Natural killer cell treated with Interleukin-12 subunit alpha and Interleukin-12 subunit beta and Interleukin-15 and Interleukin-18, amount 100 ng/mL, for 72 hours (primary cell): ENCODE measurements around the gene SRM. TPM values are rescaled to one million over a fixed set of nuclear protein-coding genes. Genes with fewer than 3 reads are reported as not detected.
A peak's percentile ranks its signal among the peaks of the same experiment; 100 is the strongest.
"Not testable (repeated sequence)": the region's sequence is repeated elsewhere in the genome, so short reads cannot be mapped to it uniquely, and the experiment has no call there.

Source experiments
- ATAC-seq, 2 donors: fragments of 150-1000 bp; cut with Tn5 transposase in 1 of 2; sonication (Bioruptor Pico), chemical (Tn5 transposase) in 1 of 2; 2 replicates each; pipeline ENCODE4 v1.10.0; 2021
- DNase-seq: peaks from one replicate; pipeline ENCODE4 v3.0.0; 2022; ENCODE audit warnings: low spot score
- H3K27ac Mint-ChIP-seq, 2 donors: 1 replicate in 1 of 2; 2 replicates in 1 of 2; pipeline ENCODE4 v1.8.0; 2022; ENCODE audit warnings: mixed read lengths in 2 of 2, mild to moderate bottlenecking in 1 of 2, moderate library complexity in 1 of 2
- H3K27me3 Mint-ChIP-seq, 2 donors: 1 replicate in 1 of 2; 2 replicates in 1 of 2; pipeline ENCODE4 v1.8.0; 2022; ENCODE audit warnings: mixed read lengths in 2 of 2
- H3K36me3 Mint-ChIP-seq: one replicate; pipeline ENCODE4 v1.8.0; 2022; ENCODE audit warnings: mixed read lengths
- H3K4me1 Mint-ChIP-seq, 2 donors: 1 replicate in 1 of 2; 2 replicates in 1 of 2; pipeline ENCODE4 v1.8.0; 2022; ENCODE audit warnings: low read depth in 2 of 2, mixed read lengths in 2 of 2, mild to moderate bottlenecking in 1 of 2
- H3K4me3 Mint-ChIP-seq: one replicate; pipeline ENCODE4 v1.8.0; 2022; ENCODE audit warnings: mixed read lengths
- H3K9me3 Mint-ChIP-seq: 2 replicates; pipeline ENCODE4 v1.8.0; 2022; ENCODE audit warnings: mixed read lengths
- total RNA-seq, 2 donors: library from RNA; stranded (reverse); gene quantifications; one replicate each; pipeline ENCODE4 v1.2.3, GENCODE V29; 2022

SRM gene
- total RNA-seq, 2 donors from 2014 or later = 98.2 to 209 TPM

GRCh38 chr1:11072216-11072917 is 12.5 kb upstream of the SRM start:
- ATAC-seq (peak in 1 of 2 donors; percentile 41), DNase-seq (no peak)
- Mint-ChIP-seq H3K4me3 (no peak overlapping the region), H3K4me1 (no peaks in the 10 kb centered on the region), H3K27me3 (no peaks in the 10 kb centered on the region), H3K27ac (no peak overlapping the region), H3K9me3 (no peaks in the 10 kb centered on the region), H3K36me3 (peaks cover 29% of the 10 kb centered on the region)

- Mint-ChIP-seq H3K36me3 (peaks cover 29% of the 10 kb centered on the region), H3K27me3 (no peaks in the 10 kb centered on the region), H3K4me1 (no peaks in the 10 kb centered on the region), H3K9me3 (no peaks in the 10 kb centered on the region), H3K27ac (no peak overlapping the region), H3K4me3 (no peak overlapping the region)
- DNase-seq (no peak), ATAC-seq (no peak)
Observed at GRCh38 chr1:11071463-11072215, 11.8 kb upstream of the SRM start.

- no peak for DNase-seq
- no peaks in the 10 kb centered on the region for H3K4me1 Mint-ChIP-seq
- H3K9me3 Mint-ChIP-seq = no peaks in the 10 kb centered on the region
- ATAC-seq = no peak
- H3K36me3 Mint-ChIP-seq = peaks cover 29% of the 10 kb centered on the region
- no peak overlapping the region for H3K4me3 Mint-ChIP-seq
- no peaks in the 10 kb centered on the region for H3K27me3 Mint-ChIP-seq
- H3K27ac Mint-ChIP-seq = no peak overlapping the region
Observed at GRCh38 chr1:11070876-11071275, 11.1 kb upstream of the SRM start.

- Mint-ChIP-seq H3K9me3 (no peaks in the 10 kb centered on the region), H3K36me3 (peaks cover 37% of the 10 kb centered on the region), H3K4me3 (no peak overlapping the region), H3K27me3 (no peaks in the 10 kb centered on the region), H3K27ac (no peak overlapping the region), H3K4me1 (no peaks in the 10 kb centered on the region)
- no peak for DNase-seq
- ATAC-seq = no peak
Observed at GRCh38 chr1:11068600-11069473, 9.0 kb upstream of the SRM start.

GRCh38 chr1:11067716-11068599 is 8.1 kb upstream of the SRM start:
- Mint-ChIP-seq H3K27ac (no peak overlapping the region), H3K9me3 (no peaks in the 10 kb centered on the region), H3K27me3 (no peaks in the 10 kb centered on the region), H3K4me3 (no peak overlapping the region), H3K36me3 (peaks cover 37% of the 10 kb centered on the region), H3K4me1 (peaks cover 6 to 7% of the 10 kb centered on the region in 2 donors)
- ATAC-seq (no peak), DNase-seq (no peak)

GRCh38 chr1:11065796-11066195 is 6.0 kb upstream of the SRM start:
- no peaks in the 10 kb centered on the region for H3K9me3 Mint-ChIP-seq
- DNase-seq (no peak), ATAC-seq (no peak)
- peaks cover 26% of the 10 kb centered on the region for H3K36me3 Mint-ChIP-seq
- H3K27me3 Mint-ChIP-seq = no peaks in the 10 kb centered on the region
- peaks cover 22 to 26% of the 10 kb centered on the region in 2 donors for H3K4me1 Mint-ChIP-seq
- H3K4me3 Mint-ChIP-seq = no peak overlapping the region
- no peak overlapping the region for H3K27ac Mint-ChIP-seq

GRCh38 chr1:11064942-11065341 is 5.1 kb upstream of the SRM start:
- H3K9me3 Mint-ChIP-seq = no peaks in the 10 kb centered on the region
- ATAC-seq (no peak), DNase-seq (no peak)
- no peaks in the 10 kb centered on the region for H3K27me3 Mint-ChIP-seq
- no peak overlapping the region for H3K27ac Mint-ChIP-seq
- peaks cover 29 to 33% of the 10 kb centered on the region in 2 donors for H3K4me1 Mint-ChIP-seq
- H3K36me3 Mint-ChIP-seq = peaks cover 19% of the 10 kb centered on the region
- no peak overlapping the region for H3K4me3 Mint-ChIP-seq

- not testable (repeated sequence) for DNase-seq, H3K9me3 Mint-ChIP-seq, ATAC-seq, H3K27ac Mint-ChIP-seq, H3K27me3 Mint-ChIP-seq
- H3K4me1 Mint-ChIP-seq = peaks cover 32 to 36% of the 10 kb centered on the region in 2 donors
- H3K4me3 Mint-ChIP-seq = peak overlapping the region; percentile 63
- peaks cover 11% of the 10 kb centered on the region for H3K36me3 Mint-ChIP-seq
Observed at GRCh38 chr1:11063937-11064537, 4.2 kb upstream of the SRM start.

GRCh38 chr1:11062965-11063401 is 3.2 kb upstream of the SRM start:
- peak overlapping the region; percentile 53 to 80 for H3K27ac Mint-ChIP-seq
- peaks cover 8% of the 10 kb centered on the region for H3K36me3 Mint-ChIP-seq
- H3K9me3 Mint-ChIP-seq = no peaks in the 10 kb centered on the region
- H3K4me1 Mint-ChIP-seq = peaks cover 38 to 39% of the 10 kb centered on the region in 2 donors
- H3K4me3 Mint-ChIP-seq = peak overlapping the region; percentile 63
- no peaks in the 10 kb centered on the region for H3K27me3 Mint-ChIP-seq
- ATAC-seq (peak; percentile 65 to 67), DNase-seq (peak; percentile 85)

GRCh38 chr1:11061652-11062365 is 2.0 kb upstream of the SRM start:
- Mint-ChIP-seq H3K4me1 (peaks cover 38 to 39% of the 10 kb centered on the region in 2 donors), H3K36me3 (peaks cover 8% of the 10 kb centered on the region), H3K4me3 (peak overlapping the region; percentile 91), H3K27me3 (no peaks in the 10 kb centered on the region), H3K9me3 (no peaks in the 10 kb centered on the region), H3K27ac (peak overlapping the region in 1 of 2 donors; percentile 80)
- no peak for DNase-seq
- no peak for ATAC-seq

GRCh38 chr1:11059155-11059967 is 457 bp downstream of the SRM start:
- peak overlapping the region; percentile 96 for H3K4me3 Mint-ChIP-seq
- peaks cover 38 to 39% of the 10 kb centered on the region in 2 donors for H3K4me1 Mint-ChIP-seq
- no peaks in the 10 kb centered on the region for H3K36me3 Mint-ChIP-seq
- H3K27me3 Mint-ChIP-seq = no peaks in the 10 kb centered on the region
- no peaks in the 10 kb centered on the region for H3K9me3 Mint-ChIP-seq
- peak overlapping the region; percentile 82 to 89 for H3K27ac Mint-ChIP-seq
- ATAC-seq = peak in 1 of 2 donors; percentile 15
- DNase-seq = no peak
